LNCAP (cell line): ENCODE data around the gene LRP3.

Source experiments
- CTCF ChIP-seq: fragments of 450-650 bp; IDR thresholded peaks from 2 replicates; pipeline ENCODE4 v1.5.1; 2017; ENCODE audit warnings: mild to moderate bottlenecking

Gene LRP3

DNA sequence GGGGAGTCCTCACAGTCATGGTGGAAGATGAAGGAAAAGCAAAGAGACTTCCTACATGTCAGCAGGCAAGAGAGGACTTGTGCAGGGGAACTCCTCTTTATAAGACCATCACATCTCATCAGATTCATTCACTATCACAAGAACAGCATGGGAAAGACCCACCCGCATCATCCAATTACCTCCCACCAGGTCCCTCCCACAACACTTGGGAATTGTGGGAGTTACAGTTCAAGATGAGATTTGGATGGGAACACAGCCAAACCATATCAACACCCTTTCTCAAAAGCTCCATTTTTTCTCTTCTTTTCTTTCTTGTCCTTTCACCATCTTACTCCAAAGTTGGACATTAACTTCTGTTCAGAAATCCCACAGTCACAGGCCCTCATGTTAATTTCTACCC lies 4.7 kb upstream of the LRP3 start:
- no peak for TF ChIP-seq CTCF

GRCh38 chr19:33191501-33191900 lies 2.6 kb upstream of the LRP3 start:
- no peak for TF ChIP-seq CTCF

- TF ChIP-seq CTCF: no peak
These were observed 2.1 kb upstream of the LRP3 start for GRCh38 chr19:33192010-33192409.

- TF ChIP-seq CTCF: no peak
These were observed 763 bp upstream of the LRP3 start for GRCh38 chr19:33193269-33193864.

DNA sequence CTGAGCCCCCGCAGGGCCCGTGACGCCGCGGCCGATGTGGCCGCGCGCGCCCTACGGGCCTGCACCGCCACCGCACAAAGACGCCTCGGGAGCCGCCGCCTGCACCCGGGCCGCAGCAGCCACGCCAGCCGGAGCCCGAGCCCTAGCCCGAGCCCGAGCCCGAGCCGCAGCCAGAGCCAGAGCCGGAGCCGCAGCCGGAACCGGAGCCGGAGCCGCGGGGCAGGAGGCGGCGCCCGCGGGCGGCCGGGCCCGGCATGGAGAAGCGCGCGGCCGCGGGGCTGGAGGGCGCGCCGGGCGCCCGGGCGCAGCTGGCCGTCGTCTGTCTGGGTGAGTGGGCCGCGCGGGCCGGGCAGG lies 379 bp downstream of the LRP3 start:
- no peak for TF ChIP-seq CTCF

- TF ChIP-seq CTCF: no peak
These were observed 935 bp downstream of the LRP3 start for GRCh38 chr19:33194886-33195644.

DNA sequence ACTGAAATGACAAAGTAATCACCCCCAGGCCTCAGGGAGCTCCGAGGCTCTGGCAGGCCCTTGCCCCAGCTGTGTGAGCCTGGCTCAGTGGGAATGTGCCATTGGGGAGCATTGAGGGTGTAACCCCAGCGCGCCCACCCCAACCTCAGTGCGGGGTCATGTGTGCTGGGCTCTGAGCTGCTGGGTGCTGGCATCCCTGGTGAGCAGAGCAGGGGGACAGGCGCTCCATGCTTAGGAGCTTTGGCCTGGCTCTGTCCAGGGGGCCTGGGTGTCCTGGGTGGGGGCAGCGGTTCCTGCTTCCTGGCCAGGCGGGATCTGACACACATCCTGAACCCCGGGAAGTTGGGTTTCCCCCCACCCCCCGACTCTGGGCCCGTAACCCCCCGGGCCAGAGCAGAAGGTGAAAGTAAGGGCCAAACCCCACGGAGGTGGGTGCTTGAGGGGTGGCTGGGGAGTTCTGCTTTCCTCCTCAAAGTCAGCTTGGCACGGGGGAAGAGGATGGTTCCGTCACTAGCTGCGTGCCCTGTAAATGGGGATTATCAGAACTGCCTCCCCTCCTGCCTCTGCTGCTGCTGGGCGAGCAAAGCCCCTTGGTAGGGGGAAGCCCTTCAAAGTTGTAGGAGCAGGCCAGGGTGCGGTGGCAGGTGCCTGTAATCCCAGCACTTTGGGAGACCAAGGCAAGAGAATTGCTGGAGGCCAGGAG lies 1.7 kb downstream of the LRP3 start:
- TF ChIP-seq CTCF: no peak
